IMR-90 (cell line): ENCODE results near the gene C2CD4B. TPM values are rescaled to one million over a fixed set of nuclear protein-coding genes. Genes with fewer than 3 reads are reported as not detected.
A peak's percentile ranks its signal among the peaks of the same experiment; 100 is the strongest.

Experiments used
- ATAC-seq: fragments of 200-7000 bp; cut with Tn5 transposase; 2 replicates; pipeline ENCODE4 v1.9.1; 2020; ENCODE audit warnings: low read depth, mild to moderate bottlenecking, moderate library complexity
- BruUV-seq: library from RNA; stranded (reverse); fragments of 400-500 nt; replicated peaks from 2 replicates; lab custom pipeline; 2021; lab: Mats Ljungman, UMichigan
- CTCF ChIA-PET: fragments of 300-600 bp; formaldehyde crosslinking; extraction: SDS; loops from one replicate; lab custom pipeline; 2021; ENCODE audit warnings: antibody characterized with exemption; lab: Yijun Ruan, JAX
- POLR2A ChIA-PET: fragments of 300-600 bp; sonication (Branson Sonifier 250); formaldehyde crosslinking; loops from one replicate; lab custom pipeline; 2022; ENCODE audit warnings: antibody characterized with exemption; ENCODE audit not compliant: unreplicated experiment; lab: Charles Lee
- DNase-seq: peaks from one replicate; pipeline ENCODE4 v3.0.0; 2013
- H2AFZ ChIP-seq: replicated peaks from 2 replicates; pipeline ENCODE3; 2013; ENCODE audit warnings: low read length, mild to moderate bottlenecking; ENCODE audit not compliant: poor library complexity
- H2AK5ac ChIP-seq: 2 replicates; pipeline ENCODE4 v1.6.1; 2013; ENCODE audit warnings: low read depth, low read length, inconsistent platforms
- H2AK9ac ChIP-seq: replicated peaks from 2 replicates; pipeline ENCODE3; 2013; ENCODE audit warnings: mild to moderate bottlenecking, low read depth, low read length, moderate library complexity; ENCODE audit not compliant: poor library complexity
- H2BK120ac ChIP-seq: 2 replicates; pipeline ENCODE4 v1.6.1; 2013; ENCODE audit warnings: low read depth, low read length, inconsistent platforms
- H2BK15ac ChIP-seq: 3 replicates; pipeline ENCODE4 v1.6.1; 2013; ENCODE audit warnings: low read depth, low read length, inconsistent platforms
- H2BK20ac ChIP-seq: 2 replicates; pipeline ENCODE4 v1.6.1; 2013; ENCODE audit warnings: low read depth, mild to moderate bottlenecking, inconsistent platforms, low read length, moderate library complexity
- H2BK5ac ChIP-seq: 2 replicates; pipeline ENCODE4 v1.6.1; 2013; ENCODE audit warnings: mild to moderate bottlenecking, low read depth, low read length, inconsistent platforms; ENCODE audit not compliant: poor library complexity, severe bottlenecking
- H3K14ac ChIP-seq: replicated peaks from 2 replicates; pipeline ENCODE4 v1.6.1; 2013; ENCODE audit warnings: low read depth, low read length, inconsistent platforms
- H3K18ac ChIP-seq: 2 replicates; pipeline ENCODE4 v1.6.1; 2013; ENCODE audit warnings: low read depth, low read length, control low read depth
- H3K23ac ChIP-seq: 2 replicates; pipeline ENCODE4 v1.6.1; 2013; ENCODE audit warnings: low read depth, low read length, inconsistent platforms
- H3K27ac ChIP-seq: 2 replicates; pipeline ENCODE4 v1.5.1; 2013; ENCODE audit warnings: mild to moderate bottlenecking, control low read depth, low read length; ENCODE audit not compliant: insufficient read depth
- H3K27me3 ChIP-seq: 2 replicates; pipeline ENCODE4 v1.6.1; 2013; ENCODE audit warnings: low read length; ENCODE audit not compliant: control insufficient read depth, insufficient read depth
- H3K36me3 ChIP-seq: 2 replicates; pipeline ENCODE4 v1.6.1; 2013; ENCODE audit warnings: low read length, mixed read lengths; ENCODE audit not compliant: control insufficient read depth, insufficient read depth
- H3K4ac ChIP-seq: 2 replicates; pipeline ENCODE4 v1.6.1; 2013; ENCODE audit warnings: low read depth, low read length, inconsistent platforms
- H3K4me1 ChIP-seq: 2 replicates; pipeline ENCODE4 v1.6.1; 2013; ENCODE audit warnings: low read length, mixed read lengths; ENCODE audit not compliant: control insufficient read depth, insufficient read depth
- H3K4me2 ChIP-seq: 2 replicates; pipeline ENCODE4 v1.6.1; 2013; ENCODE audit warnings: low read depth, mild to moderate bottlenecking, control low read depth, low read length, moderate library complexity
- H3K4me3 ChIP-seq: 2 replicates; pipeline ENCODE4 v1.5.1; 2013; ENCODE audit warnings: low read depth, mild to moderate bottlenecking, control low read depth, low read length, moderate library complexity; ENCODE audit not compliant: insufficient read depth
- H3K56ac ChIP-seq: 2 replicates; pipeline ENCODE4 v1.6.1; 2013; ENCODE audit warnings: low read length, inconsistent platforms; ENCODE audit not compliant: insufficient read depth; ENCODE audit errors: extremely low read depth
- H3K79me1 ChIP-seq, 2 experiments: 2 replicates each; pipeline ENCODE4 v1.6.1; 2013; ENCODE audit warnings: low read length in 2 of 2, inconsistent platforms in 1 of 2, low read depth in 1 of 2
- H3K9ac ChIP-seq: 2 replicates; pipeline ENCODE4 v1.6.1; 2013; ENCODE audit warnings: low read depth, low read length, control low read depth
- H3K9me1 ChIP-seq: 2 replicates; pipeline ENCODE4 v1.6.1; 2013; ENCODE audit warnings: low read length, inconsistent platforms; ENCODE audit not compliant: insufficient read depth
- H3K9me3 ChIP-seq: 2 replicates; pipeline ENCODE4 v1.6.1; 2013; ENCODE audit warnings: low read length; ENCODE audit not compliant: control insufficient read depth, insufficient read depth
- H4K20me1 ChIP-seq: 2 replicates; pipeline ENCODE4 v1.6.1; 2013; ENCODE audit warnings: low read length, inconsistent platforms; ENCODE audit not compliant: insufficient read depth
- H4K5ac ChIP-seq: 2 replicates; pipeline ENCODE4 v1.6.1; 2013; ENCODE audit warnings: mild to moderate bottlenecking, low read depth, low read length, control low read depth
- H4K8ac ChIP-seq, 2 experiments: 2 replicates each; pipeline ENCODE4 v1.6.1; 2013; ENCODE audit warnings: low read depth in 2 of 2, low read length in 2 of 2, control low read depth in 1 of 2, inconsistent platforms in 1 of 2
- H4K91ac ChIP-seq: 2 replicates; pipeline ENCODE4 v1.6.1; 2013; ENCODE audit warnings: low read depth, low read length, inconsistent platforms; ENCODE audit not compliant: insufficient read depth
- BHLHE40 ChIP-seq: fragments of 150-350 bp; IDR thresholded peaks from 2 replicates; pipeline ENCODE4 v1.6.1; 2016; ENCODE audit warnings: mild to moderate bottlenecking, low read depth, low read length
- CEBPB ChIP-seq: IDR thresholded peaks from 2 replicates; pipeline ENCODE4 v1.6.1; 2012; ENCODE audit warnings: low read depth, low read length, improper control_type of control experiment
- CHD1 ChIP-seq: IDR thresholded peaks from 2 replicates; pipeline ENCODE4 v1.6.1; 2012; ENCODE audit warnings: low read depth, low read length, improper control_type of control experiment
- FOS ChIP-seq: fragments of 150-350 bp; IDR thresholded peaks from 2 replicates; pipeline ENCODE4 v1.6.1; 2016; ENCODE audit warnings: low read depth, low read length
- MAFK ChIP-seq: IDR thresholded peaks from 2 replicates; pipeline ENCODE4 v1.6.1; 2012; ENCODE audit warnings: low read depth, low read length, improper control_type of control experiment
- MAZ ChIP-seq: IDR thresholded peaks from 2 replicates; pipeline ENCODE4 v1.6.1; 2012; ENCODE audit warnings: low read depth, mild to moderate bottlenecking, low read length, improper control_type of control experiment, moderate library complexity, borderline replicate concordance
- MXI1 ChIP-seq: IDR thresholded peaks from 2 replicates; pipeline ENCODE4 v1.6.1; 2012; ENCODE audit warnings: low read depth, mild to moderate bottlenecking, low read length, moderate library complexity, borderline replicate concordance
- NFE2L2 ChIP-seq: fragments of 150-350 bp; IDR thresholded peaks from 2 replicates; pipeline ENCODE4 v1.6.1; 2016; ENCODE audit warnings: low read depth, mild to moderate bottlenecking, low read length
- POLR2A ChIP-seq: IDR thresholded peaks from 2 replicates; pipeline ENCODE4 v1.6.1; 2012; ENCODE audit warnings: mild to moderate bottlenecking, low read depth, low read length
- RAD21 ChIP-seq: IDR thresholded peaks from 2 replicates; pipeline ENCODE4 v1.6.1; 2012; ENCODE audit warnings: low read length, improper control_type of control experiment
- RCOR1 ChIP-seq: IDR thresholded peaks from 2 replicates; pipeline ENCODE4 v1.6.1; 2012; ENCODE audit warnings: mild to moderate bottlenecking, low read length, improper control_type of control experiment; ENCODE audit not compliant: insufficient replicate concordance
- RFX5 ChIP-seq: IDR thresholded peaks from 2 replicates; pipeline ENCODE4 v1.8.0; 2012; ENCODE audit warnings: low read depth, mild to moderate bottlenecking, low read length, moderate library complexity
- SMC3 ChIP-seq: fragments of 150-350 bp; IDR thresholded peaks from 2 replicates; pipeline ENCODE4 v1.6.1; 2016; ENCODE audit warnings: low read depth, mild to moderate bottlenecking, antibody characterized with exemption, low read length, moderate library complexity
- WGBS, 2 experiments: methylation state at CpG; one replicate each; pipeline versions ENCODE4 v1.1.5 to v1.1.7; 2013; ENCODE audit warnings: missing lambda C conversion rate in 2 of 2; ENCODE audit not compliant: insufficient read length in 1 of 2; ENCODE audit errors: extremely low coverage in 2 of 2; 5-methylcytosine and 5-hydroxymethylcytosine counted together
- dilution Hi-C: fragments of 300-500 bp; cut with HindIII; formaldehyde crosslinking; loops from one replicate; pipeline ENCODE4 v1.14.3; 2018; ENCODE audit warnings: low sequenced_read_pairs; ENCODE audit not compliant: unreplicated experiment
- in situ Hi-C: fragments of 300-500 bp; cut with MboI; formaldehyde crosslinking; loops from 3 replicates; pipeline ENCODE4 v1.14.3; 2019; ENCODE audit warnings: low sequenced_read_pairs, inconsistent platforms, mixed read lengths
- intact Hi-C: fragments of 100-400 bp; cut with micrococcal nuclease; formaldehyde crosslinking; loops from 2 replicates; pipeline ENCODE4 v1.10.0; 2022
- polyA plus RNA-seq, 3 experiments: library from polyadenylated mRNA; depleted of rRNA; stranded (reverse); fragments of >200 nt; gene quantifications; 2 replicates each; pipeline ENCODE4 v1.2.3, GENCODE V29; 2012; ENCODE audit warnings: low replicate concordance in 1 of 3
- total RNA-seq: library from RNA; depleted of rRNA; stranded (reverse); fragments of >200 nt; gene quantifications from 2 replicates; pipeline ENCODE4 v1.2.3, GENCODE V29; 2012
- TF ChIP-seq, protein P1 (sequence below): fragments of 150-350 bp; IDR thresholded peaks from 2 replicates; pipeline ENCODE4 v1.6.1; 2016; ENCODE audit warnings: low read depth, mild to moderate bottlenecking, low read length, moderate library complexity, borderline replicate concordance
- TF ChIP-seq, protein P2 (sequence below): conservative IDR thresholded peaks from 2 replicates; pipeline ENCODE4 v1.5.1; 2012; ENCODE audit warnings: mild to moderate bottlenecking, low read depth, low read length, improper control_type of control experiment
- TF ChIP-seq, protein P3 (sequence below): fragments of 150-350 bp; IDR thresholded peaks from 2 replicates; pipeline ENCODE4 v1.6.1; 2017; ENCODE audit warnings: mild to moderate bottlenecking, antibody characterized with exemption, low read length, low read depth

C2CD4B gene
- total and polyA plus RNA-seq, 2 of the 4 experiments (the other 2 are of a cell fraction): not detected

DNA sequence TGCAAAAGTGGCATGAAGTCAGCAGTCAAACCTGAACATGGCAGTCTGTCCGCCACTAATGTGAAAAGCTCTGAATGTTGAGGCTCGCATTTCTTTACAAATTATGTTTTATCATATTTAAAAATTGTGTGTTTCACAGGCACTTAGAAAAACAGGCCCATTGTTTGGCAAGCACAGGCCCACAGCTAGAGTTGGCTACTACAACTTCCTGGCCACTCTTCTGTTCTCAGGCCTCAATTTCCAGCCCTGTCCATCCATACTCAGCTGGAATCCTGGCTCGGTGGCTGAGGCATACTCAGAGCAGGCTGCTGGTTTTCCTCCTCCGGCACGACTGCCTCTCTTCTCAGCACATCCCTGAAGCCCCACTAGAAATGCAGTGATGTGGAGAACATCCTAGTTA is 44.3 kb downstream of the C2CD4B start:
- in situ Hi-C loops (no loop called here), intact Hi-C loops (no loop called here), dilution Hi-C loops (no loop called here)
- ChIA-PET POLR2A (no interaction called here), CTCF (no interaction called here)
- no peak overlapping the region for H3K27ac ChIP-seq
- H3K4me1 ChIP-seq: peaks cover 3% of the 10 kb centered on the region; the same call in 1 of the 2 replicates
- no TSS peak for BruUV-seq
- ATAC-seq (no peak), DNase-seq (no peak)
- peak overlapping the region; percentile 22; the same call in 1 of the 2 replicates for H3K4ac ChIP-seq
- 0 out of 2 replicates have a peak, but pooled peaks cover 3% of the 10 kb centered on the region for H3K9me1 ChIP-seq
- no peaks in the 10 kb centered on the region for H3K79me1 ChIP-seq
- H2BK5ac ChIP-seq: no peak overlapping the region
- no peak overlapping the region for H3K4me2 ChIP-seq
- TF ChIP-seq, protein P1, sequence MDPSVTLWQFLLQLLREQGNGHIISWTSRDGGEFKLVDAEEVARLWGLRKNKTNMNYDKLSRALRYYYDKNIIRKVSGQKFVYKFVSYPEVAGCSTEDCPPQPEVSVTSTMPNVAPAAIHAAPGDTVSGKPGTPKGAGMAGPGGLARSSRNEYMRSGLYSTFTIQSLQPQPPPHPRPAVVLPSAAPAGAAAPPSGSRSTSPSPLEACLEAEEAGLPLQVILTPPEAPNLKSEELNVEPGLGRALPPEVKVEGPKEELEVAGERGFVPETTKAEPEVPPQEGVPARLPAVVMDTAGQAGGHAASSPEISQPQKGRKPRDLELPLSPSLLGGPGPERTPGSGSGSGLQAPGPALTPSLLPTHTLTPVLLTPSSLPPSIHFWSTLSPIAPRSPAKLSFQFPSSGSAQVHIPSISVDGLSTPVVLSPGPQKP: no peak
- no peak for TF ChIP-seq RCOR1
- TF ChIP-seq MXI1: no peak
- TF ChIP-seq BHLHE40: no peak
- no peak for TF ChIP-seq FOS
- no peak for TF ChIP-seq CHD1
- TF ChIP-seq POLR2A: no peak
- TF ChIP-seq RFX5: no peak
- no peak for TF ChIP-seq RAD21
- TF ChIP-seq MAZ: no peak
- no peak for TF ChIP-seq MAFK
- TF ChIP-seq CEBPB: no peak
- TF ChIP-seq, protein P2, sequence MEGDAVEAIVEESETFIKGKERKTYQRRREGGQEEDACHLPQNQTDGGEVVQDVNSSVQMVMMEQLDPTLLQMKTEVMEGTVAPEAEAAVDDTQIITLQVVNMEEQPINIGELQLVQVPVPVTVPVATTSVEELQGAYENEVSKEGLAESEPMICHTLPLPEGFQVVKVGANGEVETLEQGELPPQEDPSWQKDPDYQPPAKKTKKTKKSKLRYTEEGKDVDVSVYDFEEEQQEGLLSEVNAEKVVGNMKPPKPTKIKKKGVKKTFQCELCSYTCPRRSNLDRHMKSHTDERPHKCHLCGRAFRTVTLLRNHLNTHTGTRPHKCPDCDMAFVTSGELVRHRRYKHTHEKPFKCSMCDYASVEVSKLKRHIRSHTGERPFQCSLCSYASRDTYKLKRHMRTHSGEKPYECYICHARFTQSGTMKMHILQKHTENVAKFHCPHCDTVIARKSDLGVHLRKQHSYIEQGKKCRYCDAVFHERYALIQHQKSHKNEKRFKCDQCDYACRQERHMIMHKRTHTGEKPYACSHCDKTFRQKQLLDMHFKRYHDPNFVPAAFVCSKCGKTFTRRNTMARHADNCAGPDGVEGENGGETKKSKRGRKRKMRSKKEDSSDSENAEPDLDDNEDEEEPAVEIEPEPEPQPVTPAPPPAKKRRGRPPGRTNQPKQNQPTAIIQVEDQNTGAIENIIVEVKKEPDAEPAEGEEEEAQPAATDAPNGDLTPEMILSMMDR: no peak
- no peak for TF ChIP-seq SMC3
- TF ChIP-seq, protein P3, sequence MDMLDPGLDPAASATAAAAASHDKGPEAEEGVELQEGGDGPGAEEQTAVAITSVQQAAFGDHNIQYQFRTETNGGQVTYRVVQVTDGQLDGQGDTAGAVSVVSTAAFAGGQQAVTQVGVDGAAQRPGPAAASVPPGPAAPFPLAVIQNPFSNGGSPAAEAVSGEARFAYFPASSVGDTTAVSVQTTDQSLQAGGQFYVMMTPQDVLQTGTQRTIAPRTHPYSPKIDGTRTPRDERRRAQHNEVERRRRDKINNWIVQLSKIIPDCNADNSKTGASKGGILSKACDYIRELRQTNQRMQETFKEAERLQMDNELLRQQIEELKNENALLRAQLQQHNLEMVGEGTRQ: no peak
- no peak for TF ChIP-seq NFE2L2
- H3K27me3 ChIP-seq: no peaks in the 10 kb centered on the region
- H3K4me3 ChIP-seq: no peak overlapping the region
- H2AK9ac ChIP-seq: no peak overlapping the region
- no peaks in the 10 kb centered on the region for H3K9me3 ChIP-seq
- 0 out of 2 replicates have a peak overlapping the region, but pooled peaks have one; percentile 29 for H2BK20ac ChIP-seq
- H3K18ac ChIP-seq: no peak overlapping the region
- no peak overlapping the region for H4K5ac ChIP-seq
- WGBS, 2 experiments: no CpG with 5 or more reads among the region's 5 CpGs
- H4K20me1 ChIP-seq: no peaks in the 10 kb centered on the region
- H2AFZ ChIP-seq: peak overlapping the region; percentile 48
- no peak overlapping the region; the same call in 1 of the 2 replicates for H3K23ac ChIP-seq
- H2BK120ac ChIP-seq: no peak overlapping the region
- H4K8ac ChIP-seq: no peak overlapping the region; a peak in 1 of 4 replicates
- H2BK15ac ChIP-seq: no peak overlapping the region; the same call in 2 of the 3 replicates
- no peak overlapping the region for H3K14ac ChIP-seq
- H4K91ac ChIP-seq: no peak overlapping the region
- H3K56ac ChIP-seq: no peak overlapping the region
- H2AK5ac ChIP-seq: no peak overlapping the region
- H3K9ac ChIP-seq: no peak overlapping the region
- no peaks in the 10 kb centered on the region for H3K36me3 ChIP-seq
